ENCODE measurements around the gene BRPF1. TPM values are rescaled to one million over a fixed set of nuclear protein-coding genes. Genes with fewer than 3 reads are reported as not detected.
A peak's percentile ranks its signal among the peaks of the same experiment; 100 is the strongest.

BRPF1 gene
- total RNA-seq, 2 experiments from 2014 or later, result 51.3 to 51.6 TPM

- Mint-ChIP-seq H3K27me3 (no peaks in the 10 kb centered on the region), H3K4me1 (peaks cover 70% of the 10 kb centered on the region), H3K4me3 (peak overlapping the region; percentile 98), H3K27ac (peak overlapping the region; percentile 100), H3K9me3 (no peaks in the 10 kb centered on the region), H3K36me3 (ENCODE audit: low read depth) (peaks cover 67% of the 10 kb centered on the region)
- ChIA-PET CTCF (interaction anchor here (0.9 to 2.1 kb wide), 6 partner anchors 10 to 142 kb away, joined by 3 to 7 read pairs (median 4); partner anchors contain the start of gene CRELD1), POLR2A (no interaction called here)
- no peak for DNase-seq
These were observed 59.6 kb downstream of the BRPF1 start for GRCh38 chr3:9791127-9791526.

GRCh38 chr3:9791790-9792404 is 60.4 kb downstream of the BRPF1 start:
- DNase-seq, result no peak
- Mint-ChIP-seq H3K36me3 (ENCODE audit: low read depth) (peaks cover 62% of the 10 kb centered on the region), H3K4me3 (peak overlapping the region; percentile 98), H3K4me1 (peaks cover 67% of the 10 kb centered on the region), H3K27ac (peak overlapping the region; percentile 100), H3K9me3 (no peaks in the 10 kb centered on the region), H3K27me3 (no peaks in the 10 kb centered on the region)
- ChIA-PET POLR2A (interaction anchor here (1.7 kb wide), 1 partner anchor 59 kb away, joined by 3 read pairs; no protein-coding TSS in a partner anchor), CTCF (interaction anchor here (0.8 to 2.4 kb wide), 10 partner anchors 8 to 141 kb away, joined by 3 to 7 read pairs (median 4); partner anchors contain the start of genes CRELD1 and OGG1)

GRCh38 chr3:9792405-9793160 is 61.0 kb downstream of the BRPF1 start, which contains the start of the genes ARPC4 and TADA3:
ARPC4 (plus strand) TSS chr3:9793082; CDS start chr3:9793122, 40 bp downstream.
TADA3 (minus strand) TSS chr3:9792473; CDS start chr3:9791466, 1,007 bp downstream.
- POLR2A ChIA-PET, result interaction anchor here (0.6 to 1.7 kb wide), 2 partner anchors 26 to 60 kb away, joined by 3 read pairs; no protein-coding TSS in a partner anchor
- Mint-ChIP-seq H3K27ac (peak within 1 kb of the TSS; percentile 100), H3K36me3 (ENCODE audit: low read depth) (peaks cover 62% of the 10 kb centered on the region), H3K9me3 (no peaks in the 10 kb centered on the region), H3K27me3 (no peaks in the 10 kb centered on the region), H3K4me3 (peak within 1 kb of the TSS; percentile 98), H3K4me1 (peaks cover 68% of the 10 kb centered on the region)
- peak; percentile 94 for DNase-seq
- CTCF ChIA-PET, result interaction anchor here (0.6 to 2.4 kb wide), 15 partner anchors 9 to 471 kb away, joined by 3 to 7 read pairs (median 4); partner anchors contain the start of genes CAMK1 and OGG1

- H3K4me1 Mint-ChIP-seq, result peaks cover 64% of the 10 kb centered on the region
- H3K27ac Mint-ChIP-seq, result peak overlapping the region; percentile 100
- ChIA-PET CTCF (interaction anchor here (0.5 to 2.4 kb wide), 15 partner anchors 10 to 470 kb away, joined by 3 to 7 read pairs (median 3); partner anchors contain the start of genes CAMK1 and OGG1), POLR2A (interaction anchor here (0.6 to 1.7 kb wide), 2 partner anchors 27 to 60 kb away, joined by 3 read pairs; no protein-coding TSS in a partner anchor)
- peaks cover 65% of the 10 kb centered on the region for H3K36me3 Mint-ChIP-seq (ENCODE audit: low read depth)
- peak; percentile 46 for DNase-seq
- no peaks in the 10 kb centered on the region for H3K9me3 Mint-ChIP-seq
- H3K4me3 Mint-ChIP-seq, result peak overlapping the region; percentile 98
- H3K27me3 Mint-ChIP-seq, result no peaks in the 10 kb centered on the region
These were observed 61.7 kb downstream of the BRPF1 start for GRCh38 chr3:9793161-9793781.

- DNase-seq, result no peak
- H3K4me1 Mint-ChIP-seq, result peaks cover 58% of the 10 kb centered on the region
- H3K27me3 Mint-ChIP-seq, result no peaks in the 10 kb centered on the region
- peak overlapping the region; percentile 100 for H3K27ac Mint-ChIP-seq
- POLR2A ChIA-PET, result no interaction called here
- peak overlapping the region; percentile 98 for H3K4me3 Mint-ChIP-seq
- CTCF ChIA-PET, result interaction anchor here (2.4 kb wide), 1 partner anchor 61 kb away, joined by 7 read pairs; no protein-coding TSS in a partner anchor
- H3K9me3 Mint-ChIP-seq, result no peaks in the 10 kb centered on the region
- H3K36me3 Mint-ChIP-seq (ENCODE audit: low read depth), result peaks cover 65% of the 10 kb centered on the region
These were observed 62.9 kb downstream of the BRPF1 start for GRCh38 chr3:9794400-9794799.

- ChIA-PET POLR2A (no interaction called here), CTCF (no interaction called here)
- Mint-ChIP-seq H3K4me1 (peaks cover 50% of the 10 kb centered on the region), H3K36me3 (ENCODE audit: low read depth) (peaks cover 65% of the 10 kb centered on the region), H3K27ac (peak overlapping the region; percentile 6), H3K4me3 (peak overlapping the region; percentile 66), H3K27me3 (no peaks in the 10 kb centered on the region), H3K9me3 (no peaks in the 10 kb centered on the region)
- DNase-seq, result no peak
These were observed 63.7 kb downstream of the BRPF1 start for GRCh38 chr3:9795207-9795606.

- H3K36me3 Mint-ChIP-seq (ENCODE audit: low read depth), result peaks cover 66% of the 10 kb centered on the region
- no peak overlapping the region for H3K4me3 Mint-ChIP-seq
- no peaks in the 10 kb centered on the region for H3K9me3 Mint-ChIP-seq
- no peak overlapping the region for H3K27ac Mint-ChIP-seq
- no peaks in the 10 kb centered on the region for H3K27me3 Mint-ChIP-seq
- POLR2A ChIA-PET, result no interaction called here
- no peak for DNase-seq
- peaks cover 32% of the 10 kb centered on the region for H3K4me1 Mint-ChIP-seq
- CTCF ChIA-PET, result interaction anchor here (0.6 to 1.9 kb wide), 5 partner anchors 16 to 135 kb away, joined by 3 to 6 read pairs (median 4); partner anchors contain the start of genes CRELD1 and RPUSD3
These were observed 65.8 kb downstream of the BRPF1 start for GRCh38 chr3:9797196-9797945.

Other genes with a start within 250 kb of the BRPF1 start
- gene LHFPL4, start 177.9 kb upstream of the BRPF1 start, total RNA-seq, result not detected
- gene MTMR14, start 82.2 kb upstream of the BRPF1 start, total RNA-seq, result 10 to 100 TPM; 50.2 to 51.5 TPM
- under 1 TPM in 1 of 2 experiments, not detected in 1; 0.25 TPM for gene CPNE9, start 27.9 kb upstream of the BRPF1 start, total RNA-seq
- gene OGG1, start 18.2 kb downstream of the BRPF1 start, total RNA-seq, result 10 to 100 TPM; 42.3 to 47.9 TPM
- gene CAMK1, start 38.2 kb downstream of the BRPF1 start, total RNA-seq, result 10 to 100 TPM; 18.8 to 19.0 TPM
- 10 to 100 TPM; 77.6 to 82.3 TPM for gene TADA3, start 60.7 kb downstream of the BRPF1 start, total RNA-seq
- gene ARPC4, start 61.3 kb downstream of the BRPF1 start, total RNA-seq, result 100 to 1,000 TPM; 258 to 299 TPM
- gene TTLL3, start 78.5 kb downstream of the BRPF1 start, total RNA-seq, result 10 to 100 TPM; 51.1 to 55.3 TPM
- gene RPUSD3, start 112.3 kb downstream of the BRPF1 start, total RNA-seq, result 10 to 100 TPM; 49.8 to 49.9 TPM
- not detected for gene CIDEC, start 148.5 kb downstream of the BRPF1 start, total RNA-seq
- 10 to 100 TPM; 29.6 to 30.6 TPM for gene JAGN1, start 158.9 kb downstream of the BRPF1 start, total RNA-seq
- 1 to 10 TPM; 1.5 to 2.7 TPM for gene IL17RE, start 171.1 kb downstream of the BRPF1 start, total RNA-seq
- gene IL17RC, start 185.4 kb downstream of the BRPF1 start, total RNA-seq, result under 1 TPM; 0.32 to 0.52 TPM
- 10 to 100 TPM; 13.9 to 16.0 TPM for gene CRELD1, start 202.1 kb downstream of the BRPF1 start, total RNA-seq
- gene PRRT3, start 220.7 kb downstream of the BRPF1 start, total RNA-seq, result 1 to 10 TPM; 4.8 to 5.5 TPM